GM10847 (cell line): ENCODE measurements around the gene ADAMTS17.

ENCODE experiments used
- POLR2A ChIP-seq: IDR thresholded peaks from 2 replicates; pipeline ENCODE4 v1.6.1; 2011; ENCODE audit not compliant: insufficient read length; ENCODE audit errors: extremely low read depth

The ADAMTS17 gene

GRCh38 chr15:100096700-100097099 lies 245.1 kb downstream of the ADAMTS17 start:
- TF ChIP-seq POLR2A: no peak

- TF ChIP-seq POLR2A: no peak
These were observed 245.6 kb downstream of the ADAMTS17 start for GRCh38 chr15:100096248-100096600.

DNA sequence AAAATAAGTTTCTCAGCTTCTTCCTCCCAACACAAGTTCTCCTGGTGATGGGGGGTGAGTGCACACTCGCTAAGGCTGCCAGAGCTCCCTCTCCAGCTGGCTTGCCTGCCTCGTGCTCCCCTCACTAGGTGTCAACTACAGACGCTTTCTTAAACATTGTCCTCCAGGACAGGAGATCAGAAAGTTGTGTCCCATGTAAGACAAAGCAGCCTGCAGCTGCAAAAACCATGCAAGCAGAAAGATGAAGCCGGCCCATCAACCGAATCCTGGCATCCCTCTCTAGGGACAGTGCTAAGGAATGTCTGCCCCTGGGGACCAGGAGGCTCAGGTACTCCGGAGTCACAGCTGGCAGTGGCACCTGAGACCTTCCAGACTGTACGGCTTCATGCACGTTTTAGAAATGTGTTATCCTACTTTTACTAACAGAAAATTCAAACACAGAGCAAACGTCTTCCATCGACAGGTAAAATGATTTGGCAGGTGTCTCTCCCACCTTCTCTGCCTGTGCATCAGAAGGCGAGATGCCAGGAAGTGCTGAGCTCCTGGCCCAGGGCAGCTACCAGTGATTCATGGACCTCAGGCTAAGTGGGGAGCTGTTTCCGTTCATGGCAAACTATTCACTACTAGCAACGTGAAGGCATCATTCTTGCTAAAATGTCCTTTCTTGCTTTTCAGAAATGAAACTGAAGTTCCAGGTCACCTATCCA lies 246.1 kb downstream of the ADAMTS17 start:
- no peak for TF ChIP-seq POLR2A

- no peak for TF ChIP-seq POLR2A
These were observed 247.7 kb downstream of the ADAMTS17 start for GRCh38 chr15:100094127-100094510.

DNA sequence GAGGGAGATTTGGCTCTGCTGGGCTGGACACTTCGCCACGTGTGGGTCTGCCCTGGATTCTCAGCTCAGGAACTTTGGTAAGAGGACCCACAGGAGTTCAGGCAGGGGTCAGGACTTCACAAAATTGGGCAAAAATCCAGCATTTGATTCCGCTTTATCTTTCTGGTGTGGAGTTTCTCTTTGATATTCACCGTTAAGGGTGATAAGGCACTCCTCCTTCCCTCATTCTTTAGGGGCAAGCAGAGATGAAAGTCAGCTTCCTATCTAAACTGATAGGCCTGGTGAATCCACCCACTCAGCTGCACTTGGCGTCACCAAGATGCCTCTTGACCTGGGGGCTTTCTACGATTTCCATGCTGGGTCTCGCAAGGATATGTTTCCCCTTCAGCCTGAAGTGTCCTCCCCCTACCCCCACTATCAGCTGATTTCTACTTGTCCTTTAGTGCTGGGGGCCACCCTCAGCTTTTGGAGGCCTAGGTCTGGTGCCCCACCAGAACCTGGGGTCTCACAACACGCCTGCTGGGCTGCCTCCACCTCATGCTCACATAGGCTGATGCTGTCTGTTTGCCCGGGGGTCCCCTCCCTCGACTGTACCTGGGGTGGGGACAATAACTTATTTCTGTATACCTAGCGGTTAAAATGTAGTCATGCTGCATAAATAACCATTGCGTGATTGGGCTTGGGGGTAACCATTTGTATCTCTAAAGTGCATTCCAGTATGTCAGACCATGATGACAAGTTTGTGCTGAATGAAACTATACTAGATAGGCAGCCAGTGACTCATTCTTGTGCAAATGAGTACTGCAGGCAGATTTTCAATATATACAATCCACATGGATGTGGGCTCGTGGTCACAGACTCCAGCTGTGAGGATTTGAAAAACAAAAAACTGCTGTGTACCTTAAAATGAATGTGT lies 248.3 kb downstream of the ADAMTS17 start:
- TF ChIP-seq POLR2A: no peak

DNA sequence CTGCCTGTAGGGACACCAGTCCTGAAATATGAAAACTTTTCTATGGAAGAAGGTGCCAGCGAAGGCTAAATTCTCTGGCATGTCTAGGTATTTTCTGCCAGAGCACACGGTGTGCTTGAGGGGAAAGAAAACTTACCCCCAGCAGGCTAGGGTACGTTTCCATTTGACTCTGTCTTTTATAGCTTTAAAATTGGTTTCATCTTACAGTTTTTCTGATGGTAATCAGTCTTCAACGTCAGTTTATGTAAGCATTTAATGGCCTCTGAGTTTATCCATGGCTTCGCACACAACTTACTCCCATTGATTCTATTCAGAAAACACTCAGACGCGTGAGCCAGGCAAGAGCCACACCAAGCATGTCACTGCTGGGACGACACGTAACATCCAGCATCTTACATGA lies 249.7 kb downstream of the ADAMTS17 start:
- TF ChIP-seq POLR2A: no peak

DNA sequence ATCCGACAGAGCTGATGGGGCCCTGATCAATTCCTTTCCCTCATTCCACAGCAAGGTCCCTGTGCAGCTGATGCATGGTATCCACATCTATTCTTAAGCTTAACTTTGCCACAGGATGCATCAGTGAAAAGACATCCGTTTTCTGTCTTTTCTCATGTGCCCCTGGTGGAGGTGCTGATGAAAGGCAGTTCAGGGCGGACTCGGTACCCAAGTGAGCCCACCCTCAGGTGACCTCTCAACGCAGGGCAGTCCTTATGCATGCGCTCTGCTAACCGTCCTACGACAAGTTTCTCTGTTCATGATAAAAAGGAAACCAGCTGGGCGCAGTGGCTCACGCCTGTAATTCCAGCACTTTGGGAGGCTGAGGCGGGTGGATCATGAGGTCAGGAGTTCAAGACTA lies 251.4 kb downstream of the ADAMTS17 start:
- TF ChIP-seq POLR2A: no peak

DNA sequence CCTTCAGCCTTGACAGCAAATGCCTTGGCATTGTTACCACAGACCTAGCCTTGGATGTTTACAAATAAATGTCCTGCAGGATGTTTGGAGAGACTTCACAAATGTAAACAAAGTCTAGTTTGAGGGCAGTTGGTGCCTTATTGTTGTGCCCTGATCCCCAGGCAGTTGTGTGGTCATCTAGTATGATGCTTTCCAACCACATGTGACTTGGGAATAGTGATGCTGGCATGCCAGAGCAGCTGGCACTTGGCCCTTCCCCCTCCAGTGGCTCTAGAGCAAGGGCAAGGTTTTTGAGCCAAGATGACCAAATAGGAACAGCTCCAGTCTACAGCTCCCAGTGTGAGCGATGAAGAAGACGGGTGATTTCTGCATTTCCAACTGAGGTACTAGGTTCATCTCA lies 258.2 kb downstream of the ADAMTS17 start:
- TF ChIP-seq POLR2A: no peak

DNA sequence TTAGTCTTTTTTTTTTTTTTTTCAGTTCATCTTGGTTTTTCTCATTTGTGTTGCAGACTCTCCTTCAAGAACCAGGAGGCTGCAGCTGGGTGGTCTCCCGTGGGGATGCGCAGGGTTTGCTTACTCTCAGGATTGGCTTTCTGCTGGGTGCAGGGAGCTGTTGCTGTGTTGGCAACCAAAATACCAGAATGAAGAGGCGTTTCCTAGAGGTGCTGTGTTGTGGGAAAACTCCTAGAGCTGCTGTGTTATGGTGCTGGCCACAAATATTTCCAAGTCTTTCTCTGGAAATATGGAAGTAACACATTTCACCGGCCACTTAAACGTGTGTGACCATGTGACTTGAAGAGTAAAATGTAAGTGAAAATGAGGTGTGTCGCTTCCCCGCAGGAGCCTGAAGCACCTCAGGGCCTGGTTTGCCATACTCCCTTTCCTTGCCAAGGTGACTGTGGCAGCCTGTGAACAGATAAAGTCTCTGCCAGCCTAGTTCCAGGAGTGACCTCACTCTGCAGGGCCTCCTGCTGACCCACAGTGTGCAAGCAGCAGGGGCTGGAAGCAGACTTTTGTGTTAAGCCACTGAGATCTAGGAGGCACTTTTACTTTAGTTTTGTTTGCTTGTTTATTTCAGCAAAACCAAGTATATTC lies 258.9 kb downstream of the ADAMTS17 start:
- no peak for TF ChIP-seq POLR2A

GRCh38 chr15:100081454-100081853 lies 260.3 kb downstream of the ADAMTS17 start:
- TF ChIP-seq POLR2A: no peak

- no peak for TF ChIP-seq POLR2A
These were observed 263.1 kb downstream of the ADAMTS17 start for GRCh38 chr15:100078511-100079220.

GRCh38 chr15:100075229-100075628 lies 266.5 kb downstream of the ADAMTS17 start:
- no peak for TF ChIP-seq POLR2A

DNA sequence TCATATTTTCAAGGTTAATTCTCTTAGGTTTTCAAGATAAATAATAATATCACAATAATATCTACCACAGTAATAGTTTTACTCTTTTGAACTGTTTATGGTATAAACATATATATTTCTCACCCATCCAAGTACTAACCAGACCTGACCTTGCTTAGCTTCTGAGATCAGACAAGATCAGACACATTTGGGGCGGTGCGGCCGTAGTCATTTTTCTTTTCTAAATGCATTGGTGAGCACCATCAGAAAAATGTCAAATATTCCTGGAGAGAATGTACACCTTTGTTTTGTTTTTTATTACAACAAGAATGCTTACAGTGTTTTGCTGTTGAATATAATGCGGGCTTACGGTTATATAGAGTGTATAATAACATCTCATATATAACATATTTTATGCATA lies 267.8 kb downstream of the ADAMTS17 start:
- TF ChIP-seq POLR2A: no peak

DNA sequence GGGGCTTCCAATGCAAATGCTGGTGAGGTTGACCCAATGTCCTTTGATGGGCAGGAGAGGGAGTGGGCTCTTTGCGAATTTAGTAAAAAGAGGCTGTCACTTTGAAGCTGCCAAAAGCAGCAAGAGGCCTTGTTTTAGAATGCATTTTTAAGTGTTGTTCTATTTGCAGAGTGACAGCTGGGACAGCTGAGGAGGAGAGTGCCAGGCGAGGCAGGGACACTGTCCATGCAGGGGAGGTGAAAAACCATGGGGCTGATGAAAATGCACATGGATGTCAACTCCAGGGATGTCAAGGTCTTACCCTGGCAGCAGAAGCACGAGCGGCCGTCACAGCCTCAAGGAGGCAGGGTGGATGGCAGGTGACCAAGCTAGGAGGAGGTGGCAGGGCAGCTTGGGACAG lies 279.8 kb downstream of the ADAMTS17 start:
- no peak for TF ChIP-seq POLR2A

DNA sequence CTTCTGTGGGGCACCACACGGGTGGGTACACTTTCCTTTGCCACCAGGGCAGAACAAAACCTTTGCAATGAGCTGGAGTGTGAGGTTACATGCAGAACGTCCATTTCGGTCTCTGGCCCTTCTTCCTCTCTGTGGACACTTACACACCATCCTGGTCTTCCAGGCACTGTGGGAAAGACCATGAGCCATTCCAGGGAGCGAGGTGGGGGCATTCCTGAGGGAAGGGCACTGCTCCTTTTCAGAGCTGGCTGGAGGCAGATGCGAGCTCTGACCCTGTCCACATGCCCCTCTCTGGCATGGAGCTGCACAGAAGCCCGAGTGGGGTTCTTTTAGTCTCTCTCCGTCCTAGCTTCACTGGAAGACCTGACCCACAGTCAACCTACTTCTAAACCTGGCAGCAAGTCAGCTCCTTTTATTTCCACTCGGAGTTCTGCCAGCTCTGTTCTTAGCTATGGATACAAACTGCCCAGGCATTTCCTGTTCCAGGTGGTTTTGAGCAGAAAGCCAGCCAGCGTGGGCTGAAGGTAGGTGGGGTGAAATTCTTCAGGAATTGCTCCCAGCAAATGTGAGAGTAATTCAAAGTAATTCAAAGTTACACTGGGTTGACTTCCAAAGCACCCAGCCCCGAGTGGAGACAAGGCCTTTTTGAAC lies 281.4 kb downstream of the ADAMTS17 start:
- TF ChIP-seq POLR2A: no peak
